Suprapubic skin (tissue), 3 donors: ENCODE data around the gene LMBR1L.

ENCODE experiments used
- POLR2A ChIP-seq, 2 donors: fragments of 450-650 bp; IDR thresholded peaks; one replicate each; pipeline ENCODE4 v1.6.1; 2017; ENCODE audit warnings: antibody characterized with exemption in 2 of 2, mild to moderate bottlenecking in 2 of 2, moderate library complexity in 2 of 2
- TF ChIP-seq, protein P1 (sequence below), 2 donors: fragments of 200-600 bp in 1 of 2; fragments of 450-650 bp in 1 of 2; sonication (generic) in 1 of 2; IDR thresholded peaks; one replicate each; pipeline ENCODE4 v1.5.1; 2016 to 2019; ENCODE audit warnings: antibody characterized with exemption in 2 of 2, mild to moderate bottlenecking in 1 of 2, moderate library complexity in 1 of 2

DNA sequence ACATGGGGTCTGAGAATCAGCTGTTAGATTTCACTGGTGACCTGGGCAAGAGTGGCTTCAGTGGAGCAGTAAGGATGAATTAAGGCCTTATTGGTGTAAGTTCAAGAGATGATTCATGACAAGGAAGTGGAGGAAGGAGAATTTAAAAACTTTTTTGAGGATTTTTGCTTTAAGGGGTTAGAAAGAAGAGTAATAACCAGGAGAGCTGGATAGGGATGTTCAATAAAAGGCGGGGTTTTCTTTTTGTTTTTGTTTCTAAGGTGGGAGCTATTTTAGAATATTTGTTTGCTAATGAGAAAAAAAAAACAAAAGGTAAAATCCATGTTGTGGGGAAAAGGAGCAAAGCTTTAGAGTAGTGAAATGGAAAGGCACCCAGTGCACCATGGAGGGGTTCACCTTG lies 35.8 kb upstream of the LMBR1L start:
- no peak for TF ChIP-seq POLR2A (IDR thresholded peaks at IDR 0.05)
- TF ChIP-seq, protein P1, sequence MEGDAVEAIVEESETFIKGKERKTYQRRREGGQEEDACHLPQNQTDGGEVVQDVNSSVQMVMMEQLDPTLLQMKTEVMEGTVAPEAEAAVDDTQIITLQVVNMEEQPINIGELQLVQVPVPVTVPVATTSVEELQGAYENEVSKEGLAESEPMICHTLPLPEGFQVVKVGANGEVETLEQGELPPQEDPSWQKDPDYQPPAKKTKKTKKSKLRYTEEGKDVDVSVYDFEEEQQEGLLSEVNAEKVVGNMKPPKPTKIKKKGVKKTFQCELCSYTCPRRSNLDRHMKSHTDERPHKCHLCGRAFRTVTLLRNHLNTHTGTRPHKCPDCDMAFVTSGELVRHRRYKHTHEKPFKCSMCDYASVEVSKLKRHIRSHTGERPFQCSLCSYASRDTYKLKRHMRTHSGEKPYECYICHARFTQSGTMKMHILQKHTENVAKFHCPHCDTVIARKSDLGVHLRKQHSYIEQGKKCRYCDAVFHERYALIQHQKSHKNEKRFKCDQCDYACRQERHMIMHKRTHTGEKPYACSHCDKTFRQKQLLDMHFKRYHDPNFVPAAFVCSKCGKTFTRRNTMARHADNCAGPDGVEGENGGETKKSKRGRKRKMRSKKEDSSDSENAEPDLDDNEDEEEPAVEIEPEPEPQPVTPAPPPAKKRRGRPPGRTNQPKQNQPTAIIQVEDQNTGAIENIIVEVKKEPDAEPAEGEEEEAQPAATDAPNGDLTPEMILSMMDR (IDR thresholded peaks at IDR 0.05): no peak
